DOHH2 (cell line): Measurements from ENCODE around the gene FGFBP1.

Experiments
- EZH2phosphoT487 ChIP-seq: fragments of 200-600 bp; sonication (generic); IDR thresholded peaks from 2 replicates; pipeline ENCODE4 v1.6.1; 2017; ENCODE audit warnings: borderline replicate concordance, mild to moderate bottlenecking, antibody characterized with exemption, low read length, moderate library complexity, mixed read lengths
- TF ChIP-seq, protein P1 (sequence below): fragments of 200-600 bp; sonication (generic); IDR thresholded peaks from one replicate; pipeline ENCODE4 v1.5.1; 2014; ENCODE audit warnings: antibody characterized with exemption, mild to moderate bottlenecking, low read depth, low read length; ENCODE audit not compliant: poor library complexity, severe bottlenecking

- TF ChIP-seq, protein P1, sequence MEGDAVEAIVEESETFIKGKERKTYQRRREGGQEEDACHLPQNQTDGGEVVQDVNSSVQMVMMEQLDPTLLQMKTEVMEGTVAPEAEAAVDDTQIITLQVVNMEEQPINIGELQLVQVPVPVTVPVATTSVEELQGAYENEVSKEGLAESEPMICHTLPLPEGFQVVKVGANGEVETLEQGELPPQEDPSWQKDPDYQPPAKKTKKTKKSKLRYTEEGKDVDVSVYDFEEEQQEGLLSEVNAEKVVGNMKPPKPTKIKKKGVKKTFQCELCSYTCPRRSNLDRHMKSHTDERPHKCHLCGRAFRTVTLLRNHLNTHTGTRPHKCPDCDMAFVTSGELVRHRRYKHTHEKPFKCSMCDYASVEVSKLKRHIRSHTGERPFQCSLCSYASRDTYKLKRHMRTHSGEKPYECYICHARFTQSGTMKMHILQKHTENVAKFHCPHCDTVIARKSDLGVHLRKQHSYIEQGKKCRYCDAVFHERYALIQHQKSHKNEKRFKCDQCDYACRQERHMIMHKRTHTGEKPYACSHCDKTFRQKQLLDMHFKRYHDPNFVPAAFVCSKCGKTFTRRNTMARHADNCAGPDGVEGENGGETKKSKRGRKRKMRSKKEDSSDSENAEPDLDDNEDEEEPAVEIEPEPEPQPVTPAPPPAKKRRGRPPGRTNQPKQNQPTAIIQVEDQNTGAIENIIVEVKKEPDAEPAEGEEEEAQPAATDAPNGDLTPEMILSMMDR: no peak
- no peak for TF ChIP-seq EZH2phosphoT487
These were observed 37.5 kb downstream of the FGFBP1 start for GRCh38 chr4:15901007-15901406.
